GM19397 (cell line): ENCODE measurements around the gene TMED10.
A peak's percentile ranks its signal among the peaks of the same experiment; 100 is the strongest.
"Not testable (repeated sequence)": the region's sequence is repeated elsewhere in the genome, so short reads cannot be mapped to it uniquely, and the experiment has no call there.

Experiments
- ATAC-seq: cut with Tn5 transposase; IDR thresholded peaks from one replicate; pipeline ENCODE4 v1.9.1; 2021; ENCODE audit warnings: mild to moderate bottlenecking, moderate library complexity; ENCODE audit not compliant: unreplicated experiment

TMED10 gene

DNA sequence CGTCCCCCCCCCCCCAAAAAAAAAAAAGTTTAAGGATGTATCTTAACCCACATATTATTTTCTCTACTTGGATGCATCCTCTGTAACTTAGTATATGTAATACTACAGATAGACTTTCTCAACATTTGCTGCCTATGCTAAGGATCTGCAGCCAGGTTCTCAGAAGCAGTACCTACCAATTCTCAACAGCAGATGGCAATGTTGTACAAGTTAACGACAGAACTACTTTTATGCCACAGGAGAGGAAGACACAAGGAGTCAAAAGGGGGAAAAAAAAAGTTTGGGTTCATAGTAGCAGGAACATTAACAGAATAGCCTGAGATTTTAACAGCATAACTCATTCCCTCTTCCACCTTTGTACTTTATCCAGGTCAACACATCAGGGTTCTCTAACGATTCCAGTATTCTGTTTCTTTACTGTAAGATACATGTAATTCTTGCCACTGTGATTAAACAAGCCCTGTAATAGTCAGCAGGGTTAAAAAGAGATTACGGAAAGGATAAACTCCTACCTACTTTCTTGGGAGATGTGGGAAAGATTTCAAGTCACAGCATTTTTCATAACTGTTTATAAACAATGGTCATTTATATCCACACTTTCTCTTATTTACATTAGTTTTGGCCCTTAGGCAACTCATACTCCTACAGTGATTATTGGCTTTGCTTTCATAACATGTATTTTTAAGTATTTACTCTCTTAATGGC, 43.9 kb downstream of the TMED10 start:
- no peak for ATAC-seq

DNA sequence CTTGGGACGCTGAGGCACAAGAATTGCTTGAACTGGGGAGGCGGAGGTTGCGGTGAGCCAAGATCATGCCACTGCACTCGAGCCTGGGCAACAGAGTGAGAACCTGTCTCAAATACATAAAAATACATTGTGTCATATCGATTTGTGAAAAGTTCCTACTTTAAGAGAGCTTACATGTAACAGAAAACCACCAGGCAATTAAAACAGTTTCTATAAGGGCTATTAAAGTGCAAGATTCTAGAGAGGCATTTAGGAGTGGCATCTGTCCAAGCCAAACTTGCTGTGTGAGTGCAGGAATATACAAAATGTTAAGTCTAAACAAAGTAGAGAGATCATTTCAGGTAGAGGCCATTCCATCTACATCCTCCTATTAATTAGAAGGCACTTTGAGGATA, 47.8 kb downstream of the TMED10 start:
- ATAC-seq: no peak

DNA sequence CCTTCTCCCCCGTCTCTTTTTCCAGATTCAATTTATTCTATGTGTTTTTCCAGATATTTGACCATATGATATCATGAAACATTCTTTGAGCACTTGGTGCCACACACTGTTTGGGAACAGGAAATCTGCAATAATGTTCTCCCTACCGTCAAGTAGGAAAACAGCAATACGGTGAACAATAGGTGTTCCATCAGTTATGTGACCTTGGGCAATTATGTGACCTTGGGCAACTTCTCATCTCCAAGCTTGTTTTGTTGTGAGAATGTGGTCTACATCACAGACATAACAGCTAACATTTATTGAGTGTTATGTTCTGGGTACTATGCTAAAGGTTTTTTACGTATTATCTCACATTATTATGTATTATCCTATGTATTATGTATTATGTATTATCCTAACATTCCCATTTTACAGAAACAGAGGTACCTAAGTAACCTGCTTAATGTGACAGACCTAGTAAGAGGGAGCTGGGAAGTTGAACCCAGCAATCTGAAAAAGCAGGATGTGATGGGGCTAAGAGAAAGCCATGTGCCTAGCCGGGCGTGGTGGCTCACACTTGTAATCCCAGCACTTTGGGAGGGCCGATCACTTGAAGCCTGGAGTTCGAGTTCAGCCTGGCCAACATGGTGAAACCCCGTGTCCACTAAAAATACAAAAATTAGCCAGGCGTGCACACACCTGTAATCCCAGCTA, 48.4 kb downstream of the TMED10 start:
- no peak for ATAC-seq

DNA sequence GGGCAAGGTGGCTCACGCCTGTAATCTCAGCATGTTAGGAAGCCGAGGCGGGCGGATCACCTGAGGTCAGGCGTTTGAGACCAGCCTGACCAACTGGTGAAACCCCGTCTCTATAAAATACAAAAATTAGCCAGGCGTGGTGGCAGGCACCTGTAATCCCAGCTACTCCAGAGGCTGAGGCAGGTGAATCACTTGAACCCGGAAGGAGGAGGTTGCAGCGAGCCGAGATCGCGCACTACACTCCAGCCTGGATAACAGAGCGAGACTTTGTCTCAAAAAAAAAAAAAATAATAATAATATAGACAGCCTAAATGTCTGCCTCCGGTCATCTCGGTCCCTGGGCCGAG, 49.0 kb downstream of the TMED10 start:
- not testable (repeated sequence) for ATAC-seq

DNA sequence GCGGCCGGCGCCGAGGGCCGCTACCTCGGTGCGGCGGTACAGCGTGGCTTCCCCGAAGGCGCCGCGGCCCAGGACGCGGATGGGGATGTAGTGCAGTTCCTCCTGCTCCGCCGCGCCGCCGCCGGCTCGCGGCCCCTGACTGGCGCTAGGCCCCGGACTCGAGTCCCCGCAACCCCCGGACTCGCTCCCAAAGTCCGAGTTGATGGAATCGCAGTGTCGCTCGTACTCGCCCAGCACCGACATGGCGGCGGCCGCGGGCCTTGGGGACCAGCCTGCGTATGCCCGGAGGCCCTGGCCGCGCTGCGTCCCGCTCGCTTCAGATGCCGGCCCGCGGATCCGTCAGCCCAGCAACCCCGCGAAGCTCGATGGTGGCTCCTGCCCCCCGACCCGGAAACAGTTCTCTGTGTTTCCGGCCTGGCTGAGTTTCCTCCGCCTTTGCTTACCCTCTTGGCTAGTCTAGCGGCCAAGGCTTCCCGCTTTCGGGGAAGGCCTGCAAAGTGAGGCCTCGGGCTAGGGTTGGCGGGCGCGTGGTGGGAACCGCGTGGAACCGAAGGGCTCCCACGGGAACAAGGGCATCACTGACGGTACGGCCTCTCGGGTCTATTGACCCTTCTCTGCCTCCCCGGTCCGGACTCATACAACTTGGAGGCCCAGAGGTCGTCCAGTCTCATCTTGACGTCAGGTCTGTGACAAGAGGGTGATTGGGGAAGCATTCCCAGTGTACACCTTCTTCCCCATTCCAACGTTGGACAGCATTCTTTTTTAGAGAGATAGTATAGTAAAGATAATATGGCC, 49.5 kb downstream of the TMED10 start, which contains the start of gene NEK9:
TSS of gene NEK9 (minus strand) at position 370 of the 795 bp plus-strand sequence. CDS start at position 243, 127 bp downstream.
- peak; percentile 88 for ATAC-seq

DNA sequence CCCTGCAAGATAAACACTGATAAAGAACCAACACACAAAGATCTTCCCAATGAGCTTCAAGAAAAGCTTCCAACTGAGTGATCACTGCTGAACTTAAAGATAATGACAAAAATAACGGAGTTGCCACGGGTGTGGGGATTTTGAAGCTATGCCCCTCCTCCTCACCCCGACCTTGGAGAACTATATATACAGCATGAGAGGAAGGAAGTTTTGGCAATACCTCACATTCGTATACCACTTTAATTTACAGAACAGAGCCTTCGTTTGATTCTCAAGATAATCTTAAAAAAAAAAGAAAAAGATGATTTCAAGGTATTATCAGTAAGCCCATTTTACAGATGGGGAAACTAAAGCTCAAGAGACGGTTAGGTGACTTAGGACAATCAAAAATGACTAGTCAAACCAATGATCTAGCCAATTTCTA, 50.3 kb downstream of the TMED10 start:
- no peak for ATAC-seq

DNA sequence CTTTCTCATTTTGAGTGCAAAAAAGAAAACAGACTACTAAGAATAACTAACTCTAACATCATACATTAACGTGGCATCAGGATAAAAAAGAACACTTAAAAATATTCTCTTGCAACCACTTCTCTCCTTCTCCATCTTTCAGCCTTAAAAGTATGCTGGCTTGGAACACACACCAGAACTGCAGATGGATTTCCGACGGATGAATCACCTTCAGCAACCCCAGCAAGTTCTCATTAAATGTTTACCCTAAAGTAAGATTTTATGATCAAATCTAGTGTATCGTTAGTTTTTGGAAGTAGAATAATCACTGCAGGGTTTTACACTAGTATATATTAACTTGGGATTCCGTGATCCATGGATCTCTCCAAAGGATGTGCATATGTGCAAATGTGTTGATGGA, 50.8 kb downstream of the TMED10 start:
- ATAC-seq: no peak

DNA sequence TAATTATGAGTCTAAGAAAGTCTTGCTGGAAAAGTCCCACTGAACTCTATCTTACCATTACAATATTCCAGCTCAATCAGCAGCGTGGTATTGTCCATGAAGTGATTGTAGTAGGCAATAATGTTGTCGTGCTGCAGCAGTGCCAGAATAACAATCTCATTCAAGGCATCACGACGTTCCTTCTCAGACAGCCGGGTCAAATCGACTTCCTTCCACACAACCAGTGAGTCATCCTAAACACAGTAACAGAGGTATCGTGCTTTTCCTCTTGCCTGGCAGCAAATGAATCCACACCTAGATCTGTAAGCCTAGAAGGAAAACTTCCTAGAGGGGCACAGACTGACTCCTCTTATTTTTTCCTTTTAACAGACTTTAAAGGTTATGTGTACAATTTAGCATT, 52.4 kb downstream of the TMED10 start:
- ATAC-seq: no peak

DNA sequence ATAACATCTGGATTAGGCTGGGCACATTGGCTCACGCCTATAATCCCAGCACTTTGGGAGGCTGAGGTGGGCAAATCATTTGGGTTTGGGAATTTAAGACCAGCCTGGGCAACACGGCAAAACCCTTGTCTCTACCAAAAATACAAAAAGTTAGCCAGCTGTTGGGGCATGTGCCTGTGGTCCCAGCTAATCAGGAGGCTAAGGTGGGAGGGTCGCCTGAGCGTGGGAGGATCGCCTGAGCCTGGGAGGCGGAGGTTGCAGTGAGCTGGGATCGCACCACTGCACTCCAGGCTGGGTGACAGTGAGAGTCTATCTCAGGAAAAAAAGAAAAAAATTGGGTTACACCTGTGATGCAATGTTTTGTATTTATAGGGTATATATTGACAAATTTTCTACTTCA, 54.9 kb downstream of the TMED10 start:
- ATAC-seq: no peak

DNA sequence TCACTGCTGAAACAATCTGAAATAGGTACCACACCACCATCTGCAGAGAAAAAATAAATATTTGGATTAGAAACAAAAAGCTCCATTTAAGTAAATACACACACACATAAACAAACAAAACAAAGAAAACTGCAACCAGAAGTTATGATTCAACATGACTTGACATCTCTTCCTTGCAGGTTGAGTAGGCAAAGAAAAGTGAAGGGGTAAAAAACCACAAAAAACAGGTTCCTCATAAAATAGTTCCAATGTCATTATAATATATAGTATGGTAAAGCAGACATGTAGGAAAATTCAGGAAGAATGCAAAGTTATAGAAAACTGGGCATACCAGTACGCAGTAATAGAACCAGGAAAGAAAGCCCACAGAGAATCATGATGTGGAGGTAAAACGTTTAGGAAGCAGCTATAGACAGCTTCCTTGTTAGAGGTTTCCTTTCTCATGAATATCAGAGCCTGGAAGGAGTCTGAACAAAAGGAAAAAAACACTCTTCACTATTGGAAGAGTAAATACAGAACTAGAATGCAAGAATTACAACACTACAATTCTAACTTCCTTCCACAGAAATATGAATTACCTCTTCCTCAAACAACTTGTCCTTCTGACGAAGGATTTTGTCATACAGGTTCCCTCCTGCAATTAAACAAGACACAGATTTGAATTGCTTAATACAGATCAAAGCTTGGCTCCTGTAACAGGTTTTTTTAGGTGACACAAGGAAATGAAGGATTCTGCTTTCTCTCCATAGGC, 55.7 kb downstream of the TMED10 start:
- ATAC-seq: no peak

DNA sequence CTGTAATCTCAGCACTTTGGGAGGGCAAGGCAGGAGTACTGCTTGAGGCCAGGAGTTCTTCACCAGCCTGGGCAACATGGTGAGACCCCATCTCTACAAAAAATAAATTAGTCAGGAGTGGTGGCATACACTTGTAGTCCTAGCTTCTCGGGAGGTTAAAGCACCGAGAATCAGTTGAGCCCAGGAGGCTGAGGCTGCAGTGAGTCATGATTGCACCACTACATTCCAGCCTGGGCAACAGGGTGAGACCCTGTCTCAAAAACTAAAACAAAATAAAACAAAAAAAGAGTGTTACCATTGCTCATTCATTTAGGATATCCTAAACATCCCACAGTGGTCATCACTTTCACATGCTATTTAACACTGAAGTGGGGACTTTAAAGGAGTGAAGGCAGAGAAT, 57.4 kb downstream of the TMED10 start:
- ATAC-seq: no peak

DNA sequence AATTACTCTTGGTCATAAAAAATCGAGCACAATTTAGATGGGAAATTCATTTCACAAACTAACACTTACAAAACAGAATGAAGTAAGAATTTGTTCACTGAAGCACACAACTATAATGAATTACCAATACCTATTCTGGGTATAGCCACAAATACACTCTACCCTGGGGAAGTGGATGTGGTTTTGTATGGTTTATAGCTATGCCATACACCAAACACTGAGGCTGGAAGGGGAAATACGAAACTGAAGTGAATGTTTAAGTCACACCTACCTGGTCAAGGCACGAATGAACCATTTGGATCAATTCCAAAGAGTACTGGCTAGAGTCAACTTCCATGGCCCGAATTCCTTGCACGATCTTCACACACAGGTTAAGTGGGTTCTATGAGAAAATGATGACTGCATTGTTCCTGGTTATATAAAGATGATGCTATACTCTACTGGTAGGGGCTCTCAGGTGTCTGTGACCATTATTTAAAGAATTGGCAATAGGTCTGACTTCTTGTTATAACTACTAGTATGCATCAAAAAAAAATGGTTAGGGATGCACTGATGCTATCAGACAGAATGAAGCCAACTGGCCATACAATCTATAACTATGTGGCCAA, 62.4 kb downstream of the TMED10 start:
- ATAC-seq: no peak

DNA sequence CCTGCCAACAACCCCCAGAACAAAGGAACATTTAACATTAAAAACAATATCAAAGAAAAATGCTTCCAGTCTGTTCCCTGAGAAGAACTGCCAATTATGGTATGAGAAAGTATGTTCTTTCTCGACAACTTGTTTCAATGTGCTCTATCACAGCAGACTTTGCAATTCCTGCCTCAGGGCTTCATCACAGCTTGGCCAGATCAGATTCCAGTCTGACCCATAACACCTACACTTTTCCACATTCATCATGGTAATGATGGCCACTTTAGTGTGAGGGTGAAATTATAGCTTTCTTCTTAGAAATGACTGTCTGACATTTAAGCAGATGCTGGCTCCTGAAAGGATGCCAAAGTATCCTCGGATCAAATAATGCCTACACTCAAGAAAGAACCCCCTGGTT, 66.5 kb downstream of the TMED10 start:
- no peak for ATAC-seq

DNA sequence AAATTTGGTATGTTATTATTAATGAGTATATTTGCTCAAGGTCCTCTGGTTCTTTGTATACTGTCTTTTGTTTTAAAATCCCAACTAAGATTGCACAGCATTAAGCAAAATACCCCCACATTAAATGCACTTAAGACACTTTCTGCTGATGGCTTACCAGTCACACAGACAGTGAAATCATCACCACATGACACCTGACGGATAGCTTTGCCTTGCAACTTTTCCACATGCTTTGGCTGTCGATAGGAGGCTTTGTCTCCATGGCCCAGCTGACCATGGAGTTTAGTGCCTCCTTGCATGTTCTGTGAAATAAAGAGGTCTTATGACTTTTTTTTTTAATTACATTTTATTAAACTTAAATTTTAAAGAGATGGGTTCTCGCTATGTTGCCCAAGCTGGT, 69.2 kb downstream of the TMED10 start:
- ATAC-seq: no peak

DNA sequence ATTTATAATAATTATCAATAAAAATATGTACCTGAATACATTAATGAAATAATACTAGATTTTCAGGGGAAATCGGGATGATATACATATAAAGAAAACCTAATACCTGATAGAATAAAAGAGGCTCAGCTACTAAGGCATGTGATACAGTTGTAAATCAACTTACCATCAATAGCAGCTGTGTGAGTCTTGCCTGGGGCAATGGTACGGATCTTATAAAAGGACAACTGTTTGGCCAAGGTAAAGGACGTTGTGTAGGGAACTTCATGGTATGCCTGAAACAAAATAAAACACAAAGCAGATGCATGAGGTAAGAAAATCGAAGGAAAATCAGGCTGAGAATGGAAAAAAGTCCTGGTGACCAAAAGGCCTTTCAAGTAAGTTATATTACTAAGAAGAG, 74.9 kb downstream of the TMED10 start:
- ATAC-seq: no peak

DNA sequence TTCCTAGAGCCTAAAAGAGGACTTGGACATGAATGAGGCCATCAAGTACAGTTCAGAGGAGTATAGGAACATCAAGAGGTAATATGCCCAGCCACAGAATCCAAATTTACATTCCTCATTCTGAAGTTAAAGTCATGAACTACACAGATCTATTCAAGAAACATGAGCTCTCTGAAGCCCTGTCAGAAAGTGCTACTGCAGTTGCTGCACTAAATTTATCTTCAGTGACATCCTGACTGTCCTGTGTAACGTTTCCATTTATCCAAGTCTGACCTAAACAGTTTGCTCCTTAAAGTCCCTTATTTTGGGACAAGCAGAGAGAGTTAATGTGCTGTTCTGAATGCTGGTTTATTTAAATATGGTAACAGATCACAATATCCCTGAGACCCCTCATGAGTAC, 77.7 kb downstream of the TMED10 start:
- ATAC-seq: no peak

DNA sequence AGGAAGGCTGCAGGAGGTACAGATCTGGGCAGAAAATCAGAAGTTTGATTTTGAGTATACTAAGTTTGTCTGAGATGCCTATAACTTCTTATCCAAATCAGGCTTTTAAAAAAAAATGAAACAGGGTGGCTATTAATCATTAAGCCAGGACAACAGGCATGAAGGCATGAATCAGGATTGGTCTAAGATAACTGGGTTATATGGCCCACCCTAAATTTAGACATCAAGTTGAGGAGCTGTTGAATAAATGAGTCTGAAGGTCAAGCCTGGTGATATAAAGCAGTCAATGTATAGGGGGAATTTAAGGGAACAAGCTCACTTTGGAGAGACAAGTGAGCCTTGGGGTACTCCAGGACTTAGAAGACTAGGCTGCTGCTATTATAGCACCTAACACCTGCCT, 78.2 kb downstream of the TMED10 start:
- ATAC-seq: no peak

DNA sequence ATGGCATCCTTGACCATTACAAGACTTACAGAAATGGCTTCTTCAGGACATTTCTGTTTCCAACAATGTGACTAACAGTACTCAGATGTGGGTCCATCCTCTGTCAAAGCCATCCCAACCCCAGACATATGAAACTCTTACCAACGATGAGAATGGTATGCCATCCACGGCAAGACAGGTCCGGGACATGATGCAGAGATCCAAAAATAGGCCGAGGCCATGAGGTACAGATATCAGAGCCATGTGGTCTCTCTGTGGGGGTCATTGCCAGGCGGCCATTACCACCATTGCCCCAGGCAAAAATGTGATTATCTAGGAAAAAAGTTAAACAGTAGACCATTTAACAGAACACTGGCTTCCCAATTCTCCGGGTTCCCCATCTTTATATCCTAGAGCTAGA, 79.5 kb downstream of the TMED10 start:
- no peak for ATAC-seq

DNA sequence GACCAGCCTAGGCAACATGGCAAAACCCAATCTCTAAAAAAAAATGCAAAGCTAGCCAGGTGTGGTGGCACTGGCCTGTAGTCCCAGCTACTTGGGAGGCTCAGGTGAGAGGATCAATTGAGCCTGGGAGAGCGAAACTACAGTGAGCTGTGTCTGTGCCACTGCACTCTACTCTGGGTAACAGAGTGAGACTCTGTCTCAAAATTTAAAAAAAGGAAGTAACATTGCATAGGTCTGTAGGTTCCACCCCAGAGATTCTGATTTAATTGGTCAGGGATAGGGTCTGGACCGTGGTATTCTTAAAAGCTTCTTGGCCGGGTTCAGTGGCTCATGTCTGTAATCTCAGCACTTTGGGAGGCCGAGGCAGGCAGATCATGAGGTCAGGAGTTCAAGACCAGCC, 80.7 kb downstream of the TMED10 start:
- no peak for ATAC-seq

DNA sequence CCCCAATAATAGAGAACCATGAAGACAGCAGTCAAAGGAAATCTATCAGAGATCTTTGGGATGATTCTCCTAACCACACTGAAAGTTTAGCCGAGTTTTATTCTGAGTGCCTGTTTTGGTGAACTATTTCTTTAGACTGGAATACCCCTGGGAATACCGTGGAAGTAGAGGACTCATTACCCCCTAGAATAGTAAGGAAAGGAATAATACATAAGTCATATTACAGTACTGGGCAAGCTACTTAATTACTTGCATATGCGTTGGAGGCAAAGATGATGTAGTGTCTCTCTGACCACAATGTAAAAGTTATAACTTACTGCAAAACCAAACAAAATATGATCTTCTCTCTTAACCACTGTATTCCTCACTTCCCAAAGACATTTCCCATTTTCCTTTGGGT, 81.5 kb downstream of the TMED10 start:
- ATAC-seq: no peak

DNA sequence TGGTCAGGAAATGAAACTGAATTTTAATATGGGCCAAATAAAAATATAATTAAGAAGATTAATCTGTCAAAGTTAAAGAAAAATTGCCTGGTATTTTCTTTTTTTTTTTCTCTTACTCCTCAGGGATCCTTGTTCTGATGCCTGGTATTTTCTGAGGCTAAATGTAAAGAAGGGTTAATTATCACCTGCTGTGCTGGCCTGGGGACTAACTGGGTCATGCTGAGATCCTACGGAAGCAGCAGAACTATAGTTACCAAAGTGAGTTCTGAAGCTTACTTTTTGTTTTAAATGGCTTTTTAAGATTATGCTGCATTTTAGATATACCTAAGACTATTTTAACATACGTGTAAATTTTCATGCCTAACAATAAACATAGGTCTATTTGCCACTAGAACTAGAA, 83.7 kb downstream of the TMED10 start:
- ATAC-seq: no peak
